Natural killer cell treated with Interleukin-12 subunit alpha and Interleukin-12 subunit beta and Interleukin-15 and Interleukin-18, amount 100 ng/mL, for 72 hours (primary cell): ENCODE measurements around the gene SCARB1. TPM values are rescaled to one million over a fixed set of nuclear protein-coding genes. Genes with fewer than 3 reads are reported as not detected.

Source experiments
- total RNA-seq, 2 donors: library from RNA; stranded (reverse); gene quantifications; one replicate each; pipeline ENCODE4 v1.2.3, GENCODE V29; 2022

The SCARB1 gene
- total RNA-seq, 2 donors from 2014 or later: 10.0 to 45.6 TPM

Other genes with a start within 250 kb of the SCARB1 start
- 1,000 to 10,000 TPM in 1 of 2 donors, 100 to 1,000 TPM in 1; 691 to 1,324 TPM for gene UBC, start 50.8 kb upstream of the SCARB1 start, total RNA-seq
- 10 to 100 TPM; 35.5 to 70.3 TPM for gene DHX37, start 125.3 kb upstream of the SCARB1 start, total RNA-seq
- 10 to 100 TPM; 16.5 to 30.0 TPM for gene BRI3BP, start 129.8 kb upstream of the SCARB1 start, total RNA-seq
- 10 to 100 TPM; 36.7 to 54.6 TPM for gene AACS, start 201.6 kb upstream of the SCARB1 start, total RNA-seq